Skeletal muscle satellite cell (primary cell): ENCODE measurements around the gene BCL2L14.

Experiments
- H3K27me3 ChIP-seq: 2 replicates; pipeline ENCODE4 v1.7.0; 2013; ENCODE audit warnings: low read length; ENCODE audit not compliant: control insufficient read depth, insufficient read depth
- H3K36me3 ChIP-seq: 2 replicates; pipeline ENCODE4 v1.7.0; 2013; ENCODE audit warnings: mild to moderate bottlenecking, control low read depth, low read length; ENCODE audit not compliant: insufficient read depth
- H3K4me1 ChIP-seq: 2 replicates; pipeline ENCODE4 v1.7.0; 2013; ENCODE audit warnings: low read length; ENCODE audit not compliant: control insufficient read depth, insufficient read depth
- H3K4me2 ChIP-seq: 2 replicates; pipeline ENCODE4 v1.7.0; 2013; ENCODE audit warnings: mild to moderate bottlenecking, low read length
- H3K4me3 ChIP-seq: 2 replicates; pipeline ENCODE4 v1.7.0; 2013; ENCODE audit warnings: low read length
- H3K9ac ChIP-seq: 2 replicates; pipeline ENCODE4 v1.7.0; 2013; ENCODE audit warnings: mild to moderate bottlenecking, low read depth, low read length, moderate library complexity
- H3K9me3 ChIP-seq: replicated peaks from 2 replicates; pipeline ENCODE4 v1.7.0; 2013; ENCODE audit warnings: mild to moderate bottlenecking, control low read depth, low read length

BCL2L14 gene

DNA sequence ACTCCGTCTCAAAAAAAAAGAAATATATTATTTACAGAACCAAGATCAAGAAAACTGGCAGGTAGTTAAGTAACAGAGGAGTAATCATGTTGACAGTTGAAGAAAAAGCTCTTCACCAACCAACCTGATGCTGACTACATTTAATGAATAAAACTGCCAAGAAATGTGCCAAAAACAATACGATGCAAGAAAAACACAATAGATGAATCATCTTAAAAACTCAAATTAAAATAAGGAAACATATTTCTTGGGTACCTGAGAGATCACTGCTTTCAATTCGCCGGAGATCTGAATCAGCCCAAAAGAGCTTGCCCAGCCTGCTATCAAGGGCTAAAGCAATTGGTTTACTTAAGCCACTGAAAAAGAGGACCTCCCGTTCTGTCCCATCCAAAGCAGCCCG, 76.4 kb downstream of the BCL2L14 start:
- H3K9me3 ChIP-seq: no peaks in the 10 kb centered on the region
- no peak overlapping the region for H3K4me3 ChIP-seq
- H3K36me3 ChIP-seq: peaks cover 22% of the 10 kb centered on the region
- H3K4me2 ChIP-seq: no peak overlapping the region
- no peak overlapping the region for H3K9ac ChIP-seq
- H3K27me3 ChIP-seq: no peaks in the 10 kb centered on the region
- H3K4me1 ChIP-seq: no peaks in the 10 kb centered on the region
